ENCODE data around the gene PPP1R3A.

The PPP1R3A gene, protein sequence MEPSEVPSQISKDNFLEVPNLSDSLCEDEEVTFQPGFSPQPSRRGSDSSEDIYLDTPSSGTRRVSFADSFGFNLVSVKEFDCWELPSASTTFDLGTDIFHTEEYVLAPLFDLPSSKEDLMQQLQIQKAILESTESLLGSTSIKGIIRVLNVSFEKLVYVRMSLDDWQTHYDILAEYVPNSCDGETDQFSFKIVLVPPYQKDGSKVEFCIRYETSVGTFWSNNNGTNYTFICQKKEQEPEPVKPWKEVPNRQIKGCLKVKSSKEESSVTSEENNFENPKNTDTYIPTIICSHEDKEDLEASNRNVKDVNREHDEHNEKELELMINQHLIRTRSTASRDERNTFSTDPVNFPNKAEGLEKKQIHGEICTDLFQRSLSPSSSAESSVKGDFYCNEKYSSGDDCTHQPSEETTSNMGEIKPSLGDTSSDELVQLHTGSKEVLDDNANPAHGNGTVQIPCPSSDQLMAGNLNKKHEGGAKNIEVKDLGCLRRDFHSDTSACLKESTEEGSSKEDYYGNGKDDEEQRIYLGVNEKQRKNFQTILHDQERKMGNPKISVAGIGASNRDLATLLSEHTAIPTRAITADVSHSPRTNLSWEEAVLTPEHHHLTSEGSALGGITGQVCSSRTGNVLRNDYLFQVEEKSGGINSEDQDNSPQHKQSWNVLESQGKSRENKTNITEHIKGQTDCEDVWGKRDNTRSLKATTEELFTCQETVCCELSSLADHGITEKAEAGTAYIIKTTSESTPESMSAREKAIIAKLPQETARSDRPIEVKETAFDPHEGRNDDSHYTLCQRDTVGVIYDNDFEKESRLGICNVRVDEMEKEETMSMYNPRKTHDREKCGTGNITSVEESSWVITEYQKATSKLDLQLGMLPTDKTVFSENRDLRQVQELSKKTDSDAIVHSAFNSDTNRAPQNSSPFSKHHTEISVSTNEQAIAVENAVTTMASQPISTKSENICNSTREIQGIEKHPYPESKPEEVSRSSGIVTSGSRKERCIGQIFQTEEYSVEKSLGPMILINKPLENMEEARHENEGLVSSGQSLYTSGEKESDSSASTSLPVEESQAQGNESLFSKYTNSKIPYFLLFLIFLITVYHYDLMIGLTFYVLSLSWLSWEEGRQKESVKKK

DNA sequence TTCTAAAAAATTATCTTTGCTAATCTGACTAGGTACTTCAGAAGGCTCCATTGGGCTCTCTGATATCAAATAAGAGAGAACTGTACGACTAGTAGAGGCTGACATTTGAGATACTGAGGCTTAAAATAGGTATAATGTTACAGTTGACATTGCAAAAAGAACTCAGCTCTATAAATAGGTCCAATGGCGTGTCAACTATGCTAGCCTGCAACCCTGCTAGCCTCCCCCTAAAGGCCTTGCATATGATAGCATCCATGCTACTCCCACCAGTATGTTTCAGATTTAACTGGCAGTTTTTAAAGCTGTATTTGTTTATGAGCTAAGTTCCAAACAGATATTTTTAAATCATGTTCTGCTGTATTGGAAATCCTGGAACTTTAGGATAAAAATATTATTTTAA is at the start of gene PPP1R3A:
PPP1R3A (minus strand) TSS at position 64 of the 400 bp plus-strand sequence; CDS start at position 51, 13 bp downstream.
- H3K27me3 ChIP-seq (ENCODE audit: low read depth, low read length) = peaks cover 26% of the 10 kb centered on the region
- no peaks in the 10 kb centered on the region for H3K9me3 ChIP-seq (ENCODE audit: insufficient read depth, low read length)
- H2AFZ ChIP-seq (ENCODE audit: low read depth, low read length) = no peak within 1 kb of the TSS
- peak within 1 kb of the TSS; percentile 43 for H3K4me3 ChIP-seq (ENCODE audit: low read length)
- no peaks in the 10 kb centered on the region for H3K36me3 ChIP-seq (replicated peaks; ENCODE audit: low read depth, low read length)
- no peak for TF ChIP-seq EZH2phosphoT487 (IDR thresholded peaks at IDR 0.05; ENCODE audit: low read depth)
- TF ChIP-seq, protein P1, sequence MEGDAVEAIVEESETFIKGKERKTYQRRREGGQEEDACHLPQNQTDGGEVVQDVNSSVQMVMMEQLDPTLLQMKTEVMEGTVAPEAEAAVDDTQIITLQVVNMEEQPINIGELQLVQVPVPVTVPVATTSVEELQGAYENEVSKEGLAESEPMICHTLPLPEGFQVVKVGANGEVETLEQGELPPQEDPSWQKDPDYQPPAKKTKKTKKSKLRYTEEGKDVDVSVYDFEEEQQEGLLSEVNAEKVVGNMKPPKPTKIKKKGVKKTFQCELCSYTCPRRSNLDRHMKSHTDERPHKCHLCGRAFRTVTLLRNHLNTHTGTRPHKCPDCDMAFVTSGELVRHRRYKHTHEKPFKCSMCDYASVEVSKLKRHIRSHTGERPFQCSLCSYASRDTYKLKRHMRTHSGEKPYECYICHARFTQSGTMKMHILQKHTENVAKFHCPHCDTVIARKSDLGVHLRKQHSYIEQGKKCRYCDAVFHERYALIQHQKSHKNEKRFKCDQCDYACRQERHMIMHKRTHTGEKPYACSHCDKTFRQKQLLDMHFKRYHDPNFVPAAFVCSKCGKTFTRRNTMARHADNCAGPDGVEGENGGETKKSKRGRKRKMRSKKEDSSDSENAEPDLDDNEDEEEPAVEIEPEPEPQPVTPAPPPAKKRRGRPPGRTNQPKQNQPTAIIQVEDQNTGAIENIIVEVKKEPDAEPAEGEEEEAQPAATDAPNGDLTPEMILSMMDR (IDR thresholded peaks at IDR 0.05; ENCODE audit: low read depth, low read length) = 0 out of 2 replicates have a peak, but pooled peaks have one; percentile 10
- peaks cover 36% of the 10 kb centered on the region for H3K4me1 ChIP-seq (ENCODE audit: low read length)
- H3K27ac ChIP-seq (ENCODE audit: low read length) = peak within 1 kb of the TSS; percentile 64
- no peak within 1 kb of the TSS for H3K9ac ChIP-seq (ENCODE audit: low read length)
- peak within 1 kb of the TSS; percentile 65 for H3K4me2 ChIP-seq (ENCODE audit: low read length)
- no peaks in the 10 kb centered on the region for H4K20me1 ChIP-seq (ENCODE audit: insufficient read depth, low read length)
- H3K79me2 ChIP-seq (ENCODE audit: low read length) = no peaks in the 10 kb centered on the region

DNA sequence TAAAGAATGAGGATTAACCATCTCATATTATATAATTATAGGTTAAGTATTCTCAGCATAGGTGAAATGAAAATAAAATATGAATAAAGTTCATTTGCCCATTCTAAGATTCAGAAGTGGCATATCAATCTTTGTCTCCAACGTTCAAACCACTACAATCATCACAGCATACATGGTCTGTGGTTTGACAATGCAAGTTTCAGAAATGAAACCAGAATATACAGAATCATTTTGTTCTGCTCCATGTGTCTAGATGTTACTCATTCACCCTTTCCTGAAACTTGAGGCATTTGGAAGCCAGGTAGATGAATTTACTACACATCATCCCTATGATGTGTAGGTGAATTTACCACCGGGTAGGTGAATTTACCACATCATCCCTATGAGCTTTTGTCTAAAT is 44.5 kb upstream of the PPP1R3A start:
- H4K20me1 ChIP-seq (ENCODE audit: insufficient read depth, low read length) = no peaks in the 10 kb centered on the region
- H3K27me3 ChIP-seq (ENCODE audit: low read depth, low read length) = no peaks in the 10 kb centered on the region
- no peak overlapping the region for H3K27ac ChIP-seq (ENCODE audit: low read length)
- H3K9ac ChIP-seq (ENCODE audit: low read length) = no peak overlapping the region
- H3K9me3 ChIP-seq (ENCODE audit: insufficient read depth, low read length) = no peaks in the 10 kb centered on the region
- H3K36me3 ChIP-seq (replicated peaks; ENCODE audit: low read depth, low read length) = no peaks in the 10 kb centered on the region
- no peaks in the 10 kb centered on the region for H3K79me2 ChIP-seq (ENCODE audit: low read length)
- TF ChIP-seq EZH2phosphoT487 (IDR thresholded peaks at IDR 0.05; ENCODE audit: low read depth) = no peak
- TF ChIP-seq, protein P1 (IDR thresholded peaks at IDR 0.05; ENCODE audit: low read depth, low read length) = no peak
- no peaks in the 10 kb centered on the region for H3K4me1 ChIP-seq (ENCODE audit: low read length)
- no peak overlapping the region for H3K4me2 ChIP-seq (ENCODE audit: low read length)
- no peak overlapping the region for H2AFZ ChIP-seq (ENCODE audit: low read depth, low read length)
- H3K4me3 ChIP-seq (ENCODE audit: low read length) = no peak overlapping the region

DNA sequence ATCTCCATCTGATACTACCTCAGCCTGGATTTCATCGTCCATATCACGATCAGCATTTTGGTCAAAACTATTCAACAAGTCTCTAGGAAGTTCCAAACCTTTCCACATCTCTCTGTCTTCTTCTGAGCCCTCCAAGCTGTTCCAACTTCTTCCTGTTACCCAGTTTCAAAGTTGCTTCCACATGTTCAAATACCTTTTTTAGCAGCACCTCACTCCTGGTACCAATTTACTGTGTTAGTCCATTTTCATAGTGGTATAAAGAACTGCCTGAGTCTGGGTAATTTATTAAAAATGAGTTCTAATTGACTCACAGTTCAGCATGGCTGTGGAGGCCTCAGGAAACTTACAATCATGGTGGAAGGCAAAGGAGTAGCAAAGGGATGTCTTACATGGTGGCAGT is 41.1 kb upstream of the PPP1R3A start:
- Histone ChIP-seq H3K27me3 (ENCODE audit: low read depth, low read length) (no peaks in the 10 kb centered on the region), H3K9me3 (ENCODE audit: insufficient read depth, low read length) (no peaks in the 10 kb centered on the region), H4K20me1 (ENCODE audit: insufficient read depth, low read length) (no peaks in the 10 kb centered on the region), H3K79me2 (ENCODE audit: low read length) (no peaks in the 10 kb centered on the region), H3K9ac (ENCODE audit: low read length) (no peak overlapping the region), H3K27ac (ENCODE audit: low read length) (no peak overlapping the region), H3K36me3 (replicated peaks; ENCODE audit: low read depth, low read length) (no peaks in the 10 kb centered on the region), H3K4me1 (ENCODE audit: low read length) (no peaks in the 10 kb centered on the region), H3K4me2 (ENCODE audit: low read length) (no peak overlapping the region), H3K4me3 (ENCODE audit: low read length) (no peak overlapping the region), H2AFZ (ENCODE audit: low read depth, low read length) (no peak overlapping the region)
- TF ChIP-seq, protein P1 (IDR thresholded peaks at IDR 0.05; ENCODE audit: low read depth, low read length) = no peak
- no peak for TF ChIP-seq EZH2phosphoT487 (IDR thresholded peaks at IDR 0.05; ENCODE audit: low read depth)
